IMR-90 (cell line): ENCODE data around the gene PSME4. TPM values are rescaled to one million over a fixed set of nuclear protein-coding genes. Genes with fewer than 3 reads are reported as not detected.

Source experiments
- ATAC-seq: fragments of 200-7000 bp; cut with Tn5 transposase; 2 replicates; pipeline ENCODE4 v1.9.1; 2020; ENCODE audit warnings: low read depth, mild to moderate bottlenecking, moderate library complexity
- BruUV-seq: library from RNA; stranded (reverse); fragments of 400-500 nt; replicated peaks from 2 replicates; lab custom pipeline; 2021; lab: Mats Ljungman, UMichigan
- CTCF ChIA-PET: fragments of 300-600 bp; formaldehyde crosslinking; extraction: SDS; loops from one replicate; lab custom pipeline; 2021; ENCODE audit warnings: antibody characterized with exemption; lab: Yijun Ruan, JAX
- POLR2A ChIA-PET: fragments of 300-600 bp; sonication (Branson Sonifier 250); formaldehyde crosslinking; loops from one replicate; lab custom pipeline; 2022; ENCODE audit warnings: antibody characterized with exemption; ENCODE audit not compliant: unreplicated experiment; lab: Charles Lee
- DNase-seq: peaks from one replicate; pipeline ENCODE4 v3.0.0; 2013
- H2AFZ ChIP-seq: replicated peaks from 2 replicates; pipeline ENCODE3; 2013; ENCODE audit warnings: low read length, mild to moderate bottlenecking; ENCODE audit not compliant: poor library complexity
- H2AK5ac ChIP-seq: 2 replicates; pipeline ENCODE4 v1.6.1; 2013; ENCODE audit warnings: low read depth, low read length, inconsistent platforms
- H2AK9ac ChIP-seq: replicated peaks from 2 replicates; pipeline ENCODE3; 2013; ENCODE audit warnings: mild to moderate bottlenecking, low read depth, low read length, moderate library complexity; ENCODE audit not compliant: poor library complexity
- H2BK120ac ChIP-seq: 2 replicates; pipeline ENCODE4 v1.6.1; 2013; ENCODE audit warnings: low read depth, low read length, inconsistent platforms
- H2BK15ac ChIP-seq: 3 replicates; pipeline ENCODE4 v1.6.1; 2013; ENCODE audit warnings: low read depth, low read length, inconsistent platforms
- H2BK20ac ChIP-seq: 2 replicates; pipeline ENCODE4 v1.6.1; 2013; ENCODE audit warnings: low read depth, mild to moderate bottlenecking, inconsistent platforms, low read length, moderate library complexity
- H2BK5ac ChIP-seq: 2 replicates; pipeline ENCODE4 v1.6.1; 2013; ENCODE audit warnings: mild to moderate bottlenecking, low read depth, low read length, inconsistent platforms; ENCODE audit not compliant: poor library complexity, severe bottlenecking
- H3K14ac ChIP-seq: replicated peaks from 2 replicates; pipeline ENCODE4 v1.6.1; 2013; ENCODE audit warnings: low read depth, low read length, inconsistent platforms
- H3K18ac ChIP-seq: 2 replicates; pipeline ENCODE4 v1.6.1; 2013; ENCODE audit warnings: low read depth, low read length, control low read depth
- H3K23ac ChIP-seq: 2 replicates; pipeline ENCODE4 v1.6.1; 2013; ENCODE audit warnings: low read depth, low read length, inconsistent platforms
- H3K27ac ChIP-seq: 2 replicates; pipeline ENCODE4 v1.5.1; 2013; ENCODE audit warnings: mild to moderate bottlenecking, control low read depth, low read length; ENCODE audit not compliant: insufficient read depth
- H3K27me3 ChIP-seq: 2 replicates; pipeline ENCODE4 v1.6.1; 2013; ENCODE audit warnings: low read length; ENCODE audit not compliant: control insufficient read depth, insufficient read depth
- H3K36me3 ChIP-seq: 2 replicates; pipeline ENCODE4 v1.6.1; 2013; ENCODE audit warnings: low read length, mixed read lengths; ENCODE audit not compliant: control insufficient read depth, insufficient read depth
- H3K4ac ChIP-seq: 2 replicates; pipeline ENCODE4 v1.6.1; 2013; ENCODE audit warnings: low read depth, low read length, inconsistent platforms
- H3K4me1 ChIP-seq: 2 replicates; pipeline ENCODE4 v1.6.1; 2013; ENCODE audit warnings: low read length, mixed read lengths; ENCODE audit not compliant: control insufficient read depth, insufficient read depth
- H3K4me2 ChIP-seq: 2 replicates; pipeline ENCODE4 v1.6.1; 2013; ENCODE audit warnings: low read depth, mild to moderate bottlenecking, control low read depth, low read length, moderate library complexity
- H3K4me3 ChIP-seq: 2 replicates; pipeline ENCODE4 v1.5.1; 2013; ENCODE audit warnings: low read depth, mild to moderate bottlenecking, control low read depth, low read length, moderate library complexity; ENCODE audit not compliant: insufficient read depth
- H3K56ac ChIP-seq: 2 replicates; pipeline ENCODE4 v1.6.1; 2013; ENCODE audit warnings: low read length, inconsistent platforms; ENCODE audit not compliant: insufficient read depth; ENCODE audit errors: extremely low read depth
- H3K79me1 ChIP-seq, 2 experiments: 2 replicates each; pipeline ENCODE4 v1.6.1; 2013; ENCODE audit warnings: low read length in 2 of 2, inconsistent platforms in 1 of 2, low read depth in 1 of 2
- H3K9ac ChIP-seq: 2 replicates; pipeline ENCODE4 v1.6.1; 2013; ENCODE audit warnings: low read depth, low read length, control low read depth
- H3K9me1 ChIP-seq: 2 replicates; pipeline ENCODE4 v1.6.1; 2013; ENCODE audit warnings: low read length, inconsistent platforms; ENCODE audit not compliant: insufficient read depth
- H3K9me3 ChIP-seq: 2 replicates; pipeline ENCODE4 v1.6.1; 2013; ENCODE audit warnings: low read length; ENCODE audit not compliant: control insufficient read depth, insufficient read depth
- H4K20me1 ChIP-seq: 2 replicates; pipeline ENCODE4 v1.6.1; 2013; ENCODE audit warnings: low read length, inconsistent platforms; ENCODE audit not compliant: insufficient read depth
- H4K5ac ChIP-seq: 2 replicates; pipeline ENCODE4 v1.6.1; 2013; ENCODE audit warnings: mild to moderate bottlenecking, low read depth, low read length, control low read depth
- H4K8ac ChIP-seq, 2 experiments: 2 replicates each; pipeline ENCODE4 v1.6.1; 2013; ENCODE audit warnings: low read depth in 2 of 2, low read length in 2 of 2, control low read depth in 1 of 2, inconsistent platforms in 1 of 2
- H4K91ac ChIP-seq: 2 replicates; pipeline ENCODE4 v1.6.1; 2013; ENCODE audit warnings: low read depth, low read length, inconsistent platforms; ENCODE audit not compliant: insufficient read depth
- BHLHE40 ChIP-seq: fragments of 150-350 bp; IDR thresholded peaks from 2 replicates; pipeline ENCODE4 v1.6.1; 2016; ENCODE audit warnings: mild to moderate bottlenecking, low read depth, low read length
- CEBPB ChIP-seq: IDR thresholded peaks from 2 replicates; pipeline ENCODE4 v1.6.1; 2012; ENCODE audit warnings: low read depth, low read length, improper control_type of control experiment
- ELK1 ChIP-seq: fragments of 150-350 bp; IDR thresholded peaks from 2 replicates; pipeline ENCODE4 v1.6.1; 2016; ENCODE audit warnings: low read depth, mild to moderate bottlenecking, low read length, moderate library complexity, borderline replicate concordance
- FOS ChIP-seq: fragments of 150-350 bp; IDR thresholded peaks from 2 replicates; pipeline ENCODE4 v1.6.1; 2016; ENCODE audit warnings: low read depth, low read length
- MAFK ChIP-seq: IDR thresholded peaks from 2 replicates; pipeline ENCODE4 v1.6.1; 2012; ENCODE audit warnings: low read depth, low read length, improper control_type of control experiment
- MXI1 ChIP-seq: IDR thresholded peaks from 2 replicates; pipeline ENCODE4 v1.6.1; 2012; ENCODE audit warnings: low read depth, mild to moderate bottlenecking, low read length, moderate library complexity, borderline replicate concordance
- POLR2A ChIP-seq: IDR thresholded peaks from 2 replicates; pipeline ENCODE4 v1.6.1; 2012; ENCODE audit warnings: mild to moderate bottlenecking, low read depth, low read length
- RAD21 ChIP-seq: IDR thresholded peaks from 2 replicates; pipeline ENCODE4 v1.6.1; 2012; ENCODE audit warnings: low read length, improper control_type of control experiment
- RCOR1 ChIP-seq: IDR thresholded peaks from 2 replicates; pipeline ENCODE4 v1.6.1; 2012; ENCODE audit warnings: mild to moderate bottlenecking, low read length, improper control_type of control experiment; ENCODE audit not compliant: insufficient replicate concordance
- RFX5 ChIP-seq: IDR thresholded peaks from 2 replicates; pipeline ENCODE4 v1.8.0; 2012; ENCODE audit warnings: low read depth, mild to moderate bottlenecking, low read length, moderate library complexity
- WGBS, 2 experiments: methylation state at CpG; one replicate each; pipeline versions ENCODE4 v1.1.5 to v1.1.7; 2013; ENCODE audit warnings: missing lambda C conversion rate in 2 of 2; ENCODE audit not compliant: insufficient read length in 1 of 2; ENCODE audit errors: extremely low coverage in 2 of 2; 5-methylcytosine and 5-hydroxymethylcytosine counted together
- dilution Hi-C: fragments of 300-500 bp; cut with HindIII; formaldehyde crosslinking; loops from one replicate; pipeline ENCODE4 v1.14.3; 2018; ENCODE audit warnings: low sequenced_read_pairs; ENCODE audit not compliant: unreplicated experiment
- in situ Hi-C: fragments of 300-500 bp; cut with MboI; formaldehyde crosslinking; loops from 3 replicates; pipeline ENCODE4 v1.14.3; 2019; ENCODE audit warnings: low sequenced_read_pairs, inconsistent platforms, mixed read lengths
- intact Hi-C: fragments of 100-400 bp; cut with micrococcal nuclease; formaldehyde crosslinking; loops from 2 replicates; pipeline ENCODE4 v1.10.0; 2022
- polyA plus RNA-seq, 3 experiments: library from polyadenylated mRNA; depleted of rRNA; stranded (reverse); fragments of >200 nt; gene quantifications; 2 replicates each; pipeline ENCODE4 v1.2.3, GENCODE V29; 2012; ENCODE audit warnings: low replicate concordance in 1 of 3
- total RNA-seq: library from RNA; depleted of rRNA; stranded (reverse); fragments of >200 nt; gene quantifications from 2 replicates; pipeline ENCODE4 v1.2.3, GENCODE V29; 2012

Gene PSME4
- total and polyA plus RNA-seq, 2 of the 4 experiments (the other 2 are of a cell fraction) = 28.2 to 61.3 TPM

- DNase-seq (no peak), ATAC-seq (no peak)
- no peak overlapping the region for H3K4me3 ChIP-seq
- ChIA-PET CTCF (no interaction called here), POLR2A (no interaction called here)
- no peak overlapping the region for H4K8ac ChIP-seq
- H3K56ac ChIP-seq = no peak overlapping the region
- intact Hi-C loops = loop anchor here (5.0 kb wide), 1 partner anchor 1322 kb away; no protein-coding TSS in a partner anchor
- H3K79me1 ChIP-seq = peaks cover 2 to 56% of the 10 kb centered on the region in 2 experiments; a peak in 3 of 4 replicates
- peak overlapping the region; percentile 17 for H2BK5ac ChIP-seq
- no peak for TF ChIP-seq CEBPB
- TF ChIP-seq RCOR1 = no peak
- no peak for TF ChIP-seq FOS
- no peak for TF ChIP-seq MAFK
- TF ChIP-seq MXI1 = no peak
- no peak for TF ChIP-seq ELK1
- TF ChIP-seq POLR2A = no peak
- no peak for TF ChIP-seq RFX5
- no peak for TF ChIP-seq BHLHE40
- no peak for TF ChIP-seq RAD21
- in situ Hi-C loops = no loop called here
- no peaks in the 10 kb centered on the region for H3K27me3 ChIP-seq
- no peak overlapping the region for H4K91ac ChIP-seq
- H3K36me3 ChIP-seq = peaks cover 2% of the 10 kb centered on the region; the same call in 1 of the 2 replicates
- H2BK15ac ChIP-seq = no peak overlapping the region
- H3K9me1 ChIP-seq = peaks cover 14% of the 10 kb centered on the region
- peaks cover 12% of the 10 kb centered on the region for H3K4me1 ChIP-seq
- H3K9ac ChIP-seq = no peak overlapping the region
- no peaks in the 10 kb centered on the region for H3K9me3 ChIP-seq
- WGBS, 2 experiments = 100% methylated on average over 1 of the region's 4 CpGs; no CpG with 5 or more reads in 1 of the 2 experiments
- no peak overlapping the region for H2AK5ac ChIP-seq
- peaks cover 67% of the 10 kb centered on the region for H4K20me1 ChIP-seq
- H3K18ac ChIP-seq = no peak overlapping the region
- dilution Hi-C loops = no loop called here
- H2AFZ ChIP-seq = no peak overlapping the region
- H3K23ac ChIP-seq = no peak overlapping the region
- no peak overlapping the region for H3K4ac ChIP-seq
- H2AK9ac ChIP-seq = no peak overlapping the region
- H3K14ac ChIP-seq = no peak overlapping the region
- H3K4me2 ChIP-seq = no peak overlapping the region
- BruUV-seq = no TSS peak
- H2BK20ac ChIP-seq = no peak overlapping the region
- no peak overlapping the region for H4K5ac ChIP-seq
- H3K27ac ChIP-seq = no peak overlapping the region; the same call in 1 of the 2 replicates
- no peak overlapping the region for H2BK120ac ChIP-seq
Measured at GRCh38 chr2:53960476-53960875, 10.3 kb downstream of the PSME4 start.
